GM10266 (cell line): ENCODE results near the gene HMG20B.

Experiments
- DNase-seq: peaks from one replicate; pipeline ENCODE4 v3.0.0; 2012; ENCODE audit errors: extremely low spot score
- CTCF ChIP-seq: IDR thresholded peaks from 2 replicates; pipeline ENCODE4 v1.5.1; 2012; ENCODE audit warnings: mild to moderate bottlenecking, low read depth; ENCODE audit not compliant: control insufficient read depth, insufficient read depth; ENCODE audit errors: missing control alignments

Gene HMG20B

GRCh38 chr19:3618144-3618810, 45.5 kb downstream of the HMG20B start:
- DNase-seq: peak; percentile 96
- TF ChIP-seq CTCF: peak; percentile 90

GRCh38 chr19:3618811-3619630, 46.3 kb downstream of the HMG20B start:
- no peak for DNase-seq
- TF ChIP-seq CTCF: no peak

GRCh38 chr19:3619631-3620012, 46.9 kb downstream of the HMG20B start:
- no peak for TF ChIP-seq CTCF
- no peak for DNase-seq

- no peak for DNase-seq
Measured at GRCh38 chr19:3620145-3620816, 47.5 kb downstream of the HMG20B start.

DNA sequence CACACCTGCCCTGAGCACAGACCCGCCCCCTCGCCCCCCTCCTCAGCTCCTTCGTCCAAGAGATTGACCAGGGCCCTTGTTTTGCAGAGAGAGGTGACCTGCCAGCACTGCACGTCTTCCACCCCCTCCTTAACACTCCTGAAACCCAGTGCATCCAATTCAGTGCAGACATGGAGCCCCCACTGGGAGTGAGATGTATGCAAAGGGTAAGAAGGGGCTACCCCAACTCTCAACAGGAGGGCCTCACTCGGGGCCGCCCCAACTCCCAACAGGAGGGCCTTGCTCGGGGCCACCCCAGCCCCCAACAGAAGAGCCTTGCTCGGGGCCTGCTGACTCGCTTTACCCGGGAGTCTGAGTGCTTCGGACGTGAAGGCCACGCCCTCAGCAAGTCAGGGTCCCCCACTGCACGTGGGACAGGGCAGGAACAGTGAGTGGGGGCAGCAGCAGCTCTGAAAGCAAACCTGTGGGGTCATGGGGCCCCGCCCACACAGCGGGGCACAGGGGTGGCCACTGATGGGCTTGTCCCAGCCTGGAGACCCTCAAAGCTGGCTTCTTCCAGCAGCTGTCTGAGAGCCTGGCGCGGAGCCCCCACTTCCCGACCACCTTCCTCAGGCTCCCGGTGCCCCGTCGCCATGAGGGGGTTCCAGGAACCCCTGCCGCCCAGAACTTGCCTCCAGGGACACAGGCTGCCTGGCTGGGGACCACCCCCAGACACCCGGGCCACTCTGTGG, 48.2 kb downstream of the HMG20B start:
- no peak for DNase-seq
- no peak for TF ChIP-seq CTCF

More at GRCh38 chr19:3620145-3620816, 47.5 kb downstream of the HMG20B start:
- TF ChIP-seq CTCF: no peak

- no peak for TF ChIP-seq CTCF
- DNase-seq: no peak
Measured at GRCh38 chr19:3621689-3622088, 48.9 kb downstream of the HMG20B start.
